NCI-H82 treated with DMSO at 0.1 percent for 48 hours (cell line): Measurements from ENCODE around the gene FARSB.
"Not testable (repeated sequence)": the region's sequence is repeated elsewhere in the genome, so short reads cannot be mapped to it uniquely, and the experiment has no call there.

Source experiments
- DNase-seq: peaks from one replicate; lab custom pipeline; 2025; ENCODE audit not compliant: unreplicated experiment; lab: John Stamatoyannopoulos, UW

Gene FARSB

GRCh38 chr2:222655787-222656525 lies at the start of gene FARSB:
Gene FARSB, minus strand, starts transcription at chr2:222656092. Its CDS starts 19 bp downstream, at chr2:222656073.
- peak; percentile 94 for DNase-seq

GRCh38 chr2:222703886-222704285 lies 48.0 kb upstream of the FARSB start:
- no peak for DNase-seq

GRCh38 chr2:222703091-222703490 lies 47.2 kb upstream of the FARSB start:
- no peak for DNase-seq

- no peak for DNase-seq
Measured at GRCh38 chr2:222701721-222702131, 45.8 kb upstream of the FARSB start.

- DNase-seq: no peak
Measured at GRCh38 chr2:222701233-222701632, 45.3 kb upstream of the FARSB start.

GRCh38 chr2:222698276-222698675 lies 42.4 kb upstream of the FARSB start:
- DNase-seq: no peak

- DNase-seq: no peak
Measured at GRCh38 chr2:222693837-222694236, 37.9 kb upstream of the FARSB start.

- not testable (repeated sequence) for DNase-seq
Measured at GRCh38 chr2:222693413-222693812, 37.5 kb upstream of the FARSB start.

GRCh38 chr2:222690564-222691200 lies 34.8 kb upstream of the FARSB start:
- peak; percentile 54 for DNase-seq

- no peak for DNase-seq
Measured at GRCh38 chr2:222689322-222689721, 33.4 kb upstream of the FARSB start.

- DNase-seq: peak; percentile 24
Measured at GRCh38 chr2:222688917-222689316, 33.0 kb upstream of the FARSB start.

- no peak for DNase-seq
Measured at GRCh38 chr2:222686086-222686750, 30.3 kb upstream of the FARSB start.

GRCh38 chr2:222683805-222684204 lies 27.9 kb upstream of the FARSB start:
- no peak for DNase-seq

- DNase-seq: no peak
Measured at GRCh38 chr2:222677981-222678380, 22.1 kb upstream of the FARSB start.

GRCh38 chr2:222673883-222674282 lies 18.0 kb upstream of the FARSB start:
- DNase-seq: no peak

- no peak for DNase-seq
Measured at GRCh38 chr2:222673273-222673672, 17.4 kb upstream of the FARSB start.

GRCh38 chr2:222672068-222672401 lies 16.1 kb upstream of the FARSB start:
- DNase-seq: no peak

- peak; percentile 10 for DNase-seq
Measured at GRCh38 chr2:222671259-222672067, 15.6 kb upstream of the FARSB start, which contains the start of gene MOGAT1. Gene MOGAT1, plus strand, starts transcription at chr2:222671658. Its CDS starts 128 bp downstream, at chr2:222671786.

- DNase-seq: no peak
Measured at GRCh38 chr2:222670191-222671038, 14.5 kb upstream of the FARSB start.

- DNase-seq: no peak
Measured at GRCh38 chr2:222669353-222669752, 13.5 kb upstream of the FARSB start.
